GM13976 (cell line): ENCODE results near the gene MYOT.

Experiments
- DNase-seq: peaks from one replicate; pipeline ENCODE4 v3.0.0; 2012; ENCODE audit warnings: low spot score
- CTCF ChIP-seq: IDR thresholded peaks from 2 replicates; pipeline ENCODE4 v1.5.1; 2012; ENCODE audit warnings: borderline replicate concordance, mild to moderate bottlenecking; ENCODE audit not compliant: insufficient read depth; ENCODE audit errors: extremely low read depth, missing control alignments, control extremely low read depth
- in situ Hi-C: fragments of 300-500 bp; cut with MboI; formaldehyde crosslinking; loops from one replicate; pipeline ENCODE4 v1.12.0; 2022; ENCODE audit warnings: low sequenced_read_pairs, mixed read lengths, inconsistent platforms; ENCODE audit not compliant: unreplicated experiment

MYOT gene

GRCh38 chr5:137923856-137924255 lies 56.2 kb downstream of the MYOT start:
- no peak for DNase-seq

GRCh38 chr5:137932800-137933199 lies 65.1 kb downstream of the MYOT start:
- in situ Hi-C loops = no loop called here
- no peak for TF ChIP-seq CTCF
- no peak for DNase-seq

More at GRCh38 chr5:137923856-137924255, 56.2 kb downstream of the MYOT start:
- no peak for TF ChIP-seq CTCF
- in situ Hi-C loops = no loop called here

GRCh38 chr5:137933491-137933911 lies 65.8 kb downstream of the MYOT start:
- no peak for DNase-seq
- in situ Hi-C loops = no loop called here
- no peak for TF ChIP-seq CTCF

GRCh38 chr5:137935190-137935589 lies 67.5 kb downstream of the MYOT start:
- TF ChIP-seq CTCF = no peak
- in situ Hi-C loops = no loop called here
- peak; percentile 42 for DNase-seq

GRCh38 chr5:137935694-137936093 lies 68.0 kb downstream of the MYOT start:
- DNase-seq = no peak
- TF ChIP-seq CTCF = no peak
- in situ Hi-C loops = no loop called here
